HG03159 (cell line): ENCODE data around the gene ARIH2.
A peak's percentile ranks its signal among the peaks of the same experiment; 100 is the strongest.

Experiments
- ATAC-seq: cut with Tn5 transposase; IDR thresholded peaks from one replicate; pipeline ENCODE4 v1.9.1; 2021; ENCODE audit warnings: mild to moderate bottlenecking, moderate library complexity; ENCODE audit not compliant: unreplicated experiment

The ARIH2 gene

GRCh38 chr3:49017971-49018706 is 99.5 kb downstream of the ARIH2 start, which contains the start of gene DALRD3:
Gene DALRD3, minus strand, starts transcription at chr3:49018580. Its CDS starts 16 bp downstream, at chr3:49018564.
- no peak for ATAC-seq

- ATAC-seq: no peak
These were observed 100.0 kb downstream of the ARIH2 start for GRCh38 chr3:49018707-49019006.

GRCh38 chr3:49019941-49020329 is 101.3 kb downstream of the ARIH2 start:
- ATAC-seq: no peak

DNA sequence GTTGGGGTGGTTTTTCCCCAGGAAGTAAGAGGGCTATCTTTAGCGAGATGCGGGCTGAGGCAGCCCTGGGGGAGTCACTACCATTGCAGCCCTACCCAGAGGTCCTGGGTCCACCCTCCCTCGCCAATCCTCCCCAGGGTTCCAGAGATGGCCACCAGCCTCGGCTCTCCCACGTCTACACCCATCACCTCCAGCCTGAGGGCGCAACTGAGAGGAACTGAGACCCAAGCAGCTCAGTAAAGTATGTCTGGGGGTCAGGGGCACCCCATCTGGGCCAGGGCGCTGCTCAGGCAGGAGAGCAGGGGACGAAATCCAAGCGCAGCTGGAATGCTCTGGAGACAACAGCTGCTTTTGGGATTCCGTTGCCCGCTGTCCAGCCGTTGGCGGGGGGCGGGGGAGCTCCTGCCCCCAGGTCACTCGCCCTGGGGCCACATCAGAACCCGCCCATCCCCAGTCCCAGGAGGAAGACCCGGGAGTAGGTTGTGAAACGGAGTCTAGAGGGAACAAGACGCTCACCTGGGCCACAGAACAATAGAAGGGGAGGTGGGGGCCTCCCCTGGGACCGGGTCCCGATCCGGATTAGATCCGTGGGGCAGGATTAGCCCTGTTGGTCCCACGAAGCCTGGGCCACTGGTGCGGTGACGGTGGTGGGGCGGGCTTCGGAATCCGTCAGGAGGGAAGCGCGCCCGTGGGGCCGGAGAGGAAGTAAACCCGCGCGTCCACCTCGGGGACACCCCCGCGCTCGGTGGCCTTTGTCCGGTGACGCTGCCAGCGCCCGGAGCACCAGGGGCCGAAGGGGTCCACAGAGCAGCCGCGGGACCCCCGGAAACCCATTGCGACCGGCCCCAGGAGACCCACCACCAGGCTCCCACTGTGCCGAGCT is 101.9 kb downstream of the ARIH2 start:
- peak; percentile 1 for ATAC-seq

- ATAC-seq: peak; percentile 51
These were observed 102.7 kb downstream of the ARIH2 start for GRCh38 chr3:49021213-49021812.

DNA sequence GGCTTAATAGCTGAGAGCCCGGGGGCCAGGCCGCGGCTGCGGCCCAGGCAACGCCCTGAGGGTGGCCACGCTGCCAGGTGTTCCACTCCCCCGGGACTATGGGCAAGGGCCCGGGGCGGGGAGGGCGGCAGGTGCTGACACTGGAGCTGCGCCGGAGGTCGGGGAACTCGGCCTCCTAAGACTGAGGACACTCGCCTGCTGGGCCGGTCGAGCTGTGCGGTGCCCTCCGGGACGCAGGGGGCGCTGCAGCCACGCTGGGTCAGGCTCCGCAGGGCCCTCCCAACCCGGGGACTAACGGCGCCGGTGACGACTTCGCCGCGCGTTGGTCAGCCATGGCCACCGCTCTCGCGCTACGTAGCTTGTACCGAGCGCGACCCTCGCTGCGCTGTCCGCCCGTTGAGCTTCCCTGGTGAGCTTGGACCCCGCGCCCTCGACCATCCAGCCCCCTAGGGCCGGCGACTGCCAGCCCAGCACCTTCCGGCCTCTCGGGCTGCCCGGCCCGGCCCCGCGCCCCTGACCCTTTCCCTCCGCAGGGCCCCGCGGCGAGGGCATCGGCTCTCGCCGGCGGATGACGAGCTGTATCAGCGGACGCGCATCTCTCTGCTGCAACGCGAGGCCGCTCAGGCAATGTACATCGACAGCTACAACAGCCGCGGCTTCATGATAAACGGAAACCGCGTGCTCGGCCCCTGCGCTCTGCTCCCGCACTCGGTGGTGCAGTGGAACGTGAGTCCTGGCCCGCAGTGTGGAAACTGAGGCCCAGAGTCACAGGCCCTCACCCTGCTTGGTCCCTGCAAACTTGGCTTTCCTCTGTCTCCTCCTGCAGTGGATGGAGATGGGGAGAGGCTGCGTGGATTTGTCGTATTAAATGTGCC is 103.4 kb downstream of the ARIH2 start, which contains the start of gene NDUFAF3:
NDUFAF3 (plus strand) TSS at position 309 of the 875 bp plus-strand sequence; CDS start at position 333, 24 bp downstream.
- peak; percentile 56 for ATAC-seq

DNA sequence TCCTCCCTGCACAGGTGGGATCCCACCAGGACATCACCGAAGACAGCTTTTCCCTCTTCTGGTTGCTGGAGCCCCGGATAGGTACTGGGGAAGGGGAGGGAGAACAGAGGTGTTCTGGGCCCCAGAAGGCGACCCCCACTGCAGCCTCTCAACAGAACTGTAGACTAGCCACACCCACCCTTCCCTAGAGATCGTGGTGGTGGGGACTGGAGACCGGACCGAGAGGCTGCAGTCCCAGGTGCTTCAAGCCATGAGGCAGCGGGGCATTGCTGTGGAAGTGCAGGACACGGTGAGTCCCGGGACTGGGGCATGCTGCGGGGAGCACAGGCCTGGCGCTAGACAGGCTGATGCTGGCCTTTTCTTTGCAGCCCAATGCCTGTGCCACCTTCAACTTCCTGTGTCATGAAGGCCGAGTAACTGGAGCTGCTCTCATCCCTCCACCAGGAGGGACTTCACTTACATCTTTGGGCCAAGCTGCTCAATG is 104.1 kb downstream of the ARIH2 start:
- no peak for ATAC-seq

DNA sequence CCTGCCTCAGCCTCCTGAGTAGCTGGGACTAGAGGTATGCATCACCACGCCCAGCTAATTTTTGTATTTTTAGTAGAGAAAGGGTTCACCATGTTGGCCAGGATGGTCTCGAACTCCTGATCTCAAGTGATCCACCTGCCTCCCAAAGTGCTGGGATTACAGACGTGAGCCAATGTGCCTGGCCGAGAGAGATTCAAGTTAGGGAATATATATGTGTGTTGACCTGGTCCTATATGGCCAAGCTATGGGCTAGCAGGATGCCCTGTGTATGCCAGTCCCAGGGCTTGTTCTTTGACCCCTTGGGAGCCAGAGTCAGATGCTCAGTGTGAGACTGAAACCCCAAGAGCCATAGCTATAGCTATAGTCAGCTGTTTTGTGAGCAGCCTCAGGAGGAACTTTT is 105.1 kb downstream of the ARIH2 start:
- ATAC-seq: no peak

DNA sequence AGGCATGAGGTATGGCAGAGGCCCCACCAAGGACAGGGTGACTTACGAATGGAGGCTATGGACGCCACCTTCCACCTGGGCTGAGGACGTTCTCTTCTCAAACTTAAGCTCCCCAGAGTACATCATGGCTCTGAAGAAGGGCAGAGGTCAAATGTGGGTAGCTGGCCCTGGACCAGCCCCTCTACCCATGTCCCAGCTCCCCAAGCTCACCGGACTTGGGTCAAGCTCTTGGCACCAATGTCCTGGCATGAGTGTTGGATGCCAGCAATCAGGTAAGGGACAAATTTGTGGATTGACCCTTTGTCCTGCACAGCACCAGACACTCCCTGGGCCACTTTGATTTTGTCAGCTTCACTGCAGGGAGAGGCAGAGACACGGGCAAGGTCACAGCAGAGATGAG is 105.8 kb downstream of the ARIH2 start:
- no peak for ATAC-seq

DNA sequence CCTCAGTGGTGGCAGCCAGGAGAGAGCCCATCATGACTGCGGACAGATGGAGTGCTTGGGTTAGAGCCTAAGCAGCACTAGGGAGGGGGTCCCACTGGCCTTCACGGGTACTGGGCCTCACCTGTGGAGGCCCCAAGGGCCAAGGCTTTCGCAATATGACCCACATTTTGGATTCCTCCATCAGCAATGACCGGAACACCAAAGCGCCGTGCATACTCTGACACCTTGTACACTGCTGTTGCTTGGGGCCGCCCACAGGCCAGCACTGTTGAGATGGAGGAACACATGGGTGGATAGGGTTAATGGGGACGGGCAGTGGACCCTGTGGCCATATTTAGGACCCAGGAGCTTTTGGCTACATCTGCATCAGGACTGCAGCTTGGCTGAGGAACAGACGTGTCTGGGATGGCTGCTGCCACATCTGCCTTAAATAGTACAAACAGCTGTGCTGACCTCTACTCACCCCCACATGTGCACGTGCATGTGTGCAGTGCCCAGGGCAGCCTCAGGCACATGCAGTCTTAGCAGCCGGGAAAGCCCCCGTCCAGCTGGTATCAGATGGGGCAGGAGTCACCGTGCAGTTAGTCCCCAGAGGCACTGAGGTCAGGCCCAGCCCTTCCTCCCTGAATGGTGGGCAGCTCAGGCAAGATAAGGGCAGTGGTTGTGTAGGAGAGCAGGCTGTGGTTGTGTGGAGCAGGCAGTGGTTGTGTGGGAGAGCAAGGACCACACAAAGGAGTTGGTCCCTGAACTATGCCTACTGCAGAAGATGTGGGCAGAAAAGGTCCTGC is 106.6 kb downstream of the ARIH2 start:
- no peak for ATAC-seq

DNA sequence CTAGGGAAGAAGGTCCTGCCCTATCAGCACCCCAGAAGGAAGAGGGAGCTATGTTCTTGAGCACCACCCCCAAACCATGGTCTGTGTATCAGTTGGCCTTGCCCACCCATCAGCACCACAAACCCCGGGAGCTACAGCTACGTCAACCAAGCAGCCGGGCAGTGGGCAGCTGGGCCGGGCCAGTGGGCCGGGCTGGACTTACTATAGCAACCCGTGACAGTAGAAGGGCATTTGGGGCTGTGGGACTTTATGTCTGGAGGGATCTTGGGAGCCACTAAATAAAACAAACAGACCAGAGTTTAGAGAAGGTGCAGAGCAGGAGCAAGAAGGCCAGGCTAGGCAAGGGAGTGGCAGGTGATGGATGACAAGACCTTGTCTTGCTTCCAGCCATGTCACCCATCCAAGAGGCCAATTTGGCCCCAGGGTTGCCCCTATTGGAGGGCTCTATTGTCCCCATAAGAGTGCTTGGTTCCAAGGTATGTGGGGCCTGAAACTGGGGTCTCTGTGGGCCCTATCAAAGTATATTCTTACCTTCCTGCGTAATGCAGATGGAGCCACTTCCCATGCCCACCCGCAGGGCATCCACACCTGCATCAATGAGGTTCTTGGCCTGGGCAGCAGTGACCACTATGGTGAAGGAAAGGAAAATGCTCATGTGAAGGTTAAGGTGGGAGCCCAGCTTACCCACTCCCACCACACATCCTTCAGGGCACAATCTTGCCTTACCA is 107.3 kb downstream of the ARIH2 start:
- no peak for ATAC-seq

DNA sequence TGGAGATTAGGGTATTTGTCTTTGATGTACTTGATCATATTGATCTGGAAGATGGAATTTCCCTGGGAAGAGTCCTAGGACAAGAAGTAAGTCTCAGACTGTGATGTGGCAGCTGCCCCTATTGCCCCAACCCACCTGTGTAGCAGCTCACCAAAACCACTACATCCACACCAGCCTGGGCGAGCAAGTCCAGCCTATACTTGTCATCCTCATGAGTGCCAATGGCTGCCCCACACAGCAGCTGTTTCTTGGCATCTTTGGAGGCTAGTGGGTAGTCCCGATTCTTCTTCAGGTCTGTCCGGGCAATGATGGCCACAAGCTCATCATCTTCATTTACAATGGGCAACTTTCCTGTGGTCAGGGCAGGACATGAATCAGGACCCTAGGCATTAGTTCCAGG is 107.9 kb downstream of the ARIH2 start:
- no peak for ATAC-seq

DNA sequence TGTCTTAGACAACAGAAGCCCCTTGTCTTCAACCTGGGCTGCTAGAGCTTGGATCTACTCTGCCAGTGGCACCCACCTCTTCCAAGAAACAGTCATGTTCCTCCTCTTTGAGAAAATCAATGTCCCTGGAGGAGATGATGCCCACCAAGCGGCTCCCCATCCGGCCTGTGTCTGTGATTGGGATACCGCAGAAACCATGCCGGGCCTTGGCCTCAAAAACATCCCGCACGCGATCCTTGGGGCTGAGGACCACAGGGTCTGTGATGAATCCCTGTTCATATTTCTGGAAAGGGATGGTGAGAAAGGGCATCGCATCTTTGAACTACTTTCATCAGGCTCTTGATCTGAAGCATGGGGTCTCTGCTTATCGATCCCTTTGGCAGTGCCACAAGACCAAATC is 109.0 kb downstream of the ARIH2 start:
- ATAC-seq: no peak

DNA sequence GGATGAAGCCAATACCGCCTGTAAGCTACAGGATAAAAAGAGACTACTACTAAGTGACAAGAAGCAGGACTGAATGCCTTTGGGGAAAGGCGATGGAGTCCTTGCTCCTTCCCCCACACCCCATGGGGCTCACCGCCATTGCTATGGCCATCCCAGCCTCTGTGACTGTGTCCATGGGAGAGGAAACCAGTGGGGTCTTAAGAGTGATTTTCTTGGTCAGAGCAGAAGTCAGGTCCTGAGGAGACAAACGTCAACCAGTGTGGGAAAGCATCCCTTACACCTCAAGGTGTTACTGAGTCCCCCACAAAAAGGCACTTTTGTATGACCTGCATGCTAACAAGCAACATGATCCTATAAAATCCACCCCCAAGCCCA is 109.6 kb downstream of the ARIH2 start:
- ATAC-seq: no peak

GRCh38 chr3:49028673-49029562 is 110.3 kb downstream of the ARIH2 start, which contains the start of gene IMPDH2:
Gene IMPDH2, minus strand, starts transcription at chr3:49029398. Its CDS starts 48 bp downstream, at chr3:49029350.
- peak; percentile 89 for ATAC-seq

DNA sequence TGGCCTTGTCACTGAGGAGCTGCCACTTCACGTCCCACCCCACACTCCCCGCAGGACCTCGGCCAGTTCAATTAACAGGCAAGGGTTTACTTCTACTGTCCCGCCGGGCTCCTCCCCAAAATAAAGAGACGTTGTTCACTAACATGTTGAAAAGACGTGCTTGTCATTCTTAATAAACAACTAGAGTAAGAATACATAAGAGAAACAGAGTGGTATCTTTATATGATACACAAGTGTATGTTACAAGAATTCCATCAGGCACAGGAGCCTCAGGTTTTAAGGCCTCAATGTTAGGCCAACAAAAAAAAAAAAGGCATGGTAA is 110.9 kb downstream of the ARIH2 start:
- no peak for ATAC-seq

GRCh38 chr3:49030321-49030720 is 111.7 kb downstream of the ARIH2 start:
- ATAC-seq: no peak

GRCh38 chr3:49032646-49033304 is 114.1 kb downstream of the ARIH2 start:
- no peak for ATAC-seq
